ENCODE results near the gene CPNE5. TPM values are rescaled to one million over a fixed set of nuclear protein-coding genes. Genes with fewer than 3 reads are reported as not detected.

CPNE5 gene
- polyA plus RNA-seq, 3 donors, result 12.8 to 17.1 (median 13.2) TPM

DNA sequence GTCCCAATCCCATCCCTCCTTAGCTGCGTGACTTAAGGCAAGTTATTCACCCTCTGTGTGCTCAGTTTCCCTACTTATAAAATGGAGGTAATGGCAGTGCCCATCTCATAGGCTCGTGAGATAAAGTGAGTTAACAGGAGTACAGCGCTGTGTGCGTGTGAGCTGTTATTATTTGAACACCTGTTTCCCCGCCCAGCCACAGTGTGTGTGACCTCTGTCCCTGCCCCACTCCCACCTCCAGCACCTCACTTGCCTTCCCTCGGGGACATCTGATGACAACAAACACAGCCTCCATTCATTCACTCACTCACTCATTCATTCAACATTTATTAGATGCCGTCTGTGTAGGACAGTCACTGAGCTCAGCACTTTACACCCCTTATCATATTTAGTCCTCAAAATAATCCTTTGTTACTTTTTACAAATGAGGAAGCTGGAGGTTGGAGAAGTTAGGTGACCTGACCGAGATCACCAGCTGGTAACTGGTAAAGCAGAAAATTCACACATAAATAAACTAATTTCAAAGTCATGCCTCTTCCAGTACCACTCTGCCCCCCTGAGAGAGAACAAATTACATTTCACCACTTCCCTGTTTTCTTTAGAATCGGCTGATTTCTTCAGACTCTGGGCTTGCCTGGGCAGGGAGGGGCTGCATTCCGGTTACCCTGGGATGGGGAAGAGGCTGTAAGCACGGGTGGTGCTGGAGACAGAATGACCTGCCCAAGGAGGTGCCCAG lies 58.6 kb downstream of the CPNE5 start:
- no peak for DNase-seq (ENCODE audit: extremely low read depth in 1 of 11, low read depth in 9 of 11, low spot score in 4 of 11)

DNA sequence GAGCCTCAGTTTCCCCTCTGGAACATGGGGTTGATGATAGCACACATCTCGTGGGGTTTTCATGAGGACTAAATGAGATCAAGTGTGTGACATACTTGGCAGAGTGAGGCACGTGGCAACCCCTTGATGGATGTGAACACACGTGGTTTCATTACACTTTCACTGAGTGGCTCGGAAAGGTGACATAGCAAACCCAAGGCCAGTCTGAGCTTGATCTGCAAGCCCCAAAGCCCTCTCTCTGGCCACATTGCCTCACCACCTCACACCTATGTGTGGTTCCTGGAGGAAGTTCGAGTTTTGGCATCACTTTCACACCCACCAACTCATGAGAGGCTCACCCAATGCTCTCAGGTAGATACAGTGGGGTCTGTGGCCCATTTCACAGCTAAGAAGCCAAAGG lies 60.0 kb downstream of the CPNE5 start:
- DNase-seq (ENCODE audit: extremely low read depth in 1 of 11, low read depth in 9 of 11, low spot score in 4 of 11), result no peak

DNA sequence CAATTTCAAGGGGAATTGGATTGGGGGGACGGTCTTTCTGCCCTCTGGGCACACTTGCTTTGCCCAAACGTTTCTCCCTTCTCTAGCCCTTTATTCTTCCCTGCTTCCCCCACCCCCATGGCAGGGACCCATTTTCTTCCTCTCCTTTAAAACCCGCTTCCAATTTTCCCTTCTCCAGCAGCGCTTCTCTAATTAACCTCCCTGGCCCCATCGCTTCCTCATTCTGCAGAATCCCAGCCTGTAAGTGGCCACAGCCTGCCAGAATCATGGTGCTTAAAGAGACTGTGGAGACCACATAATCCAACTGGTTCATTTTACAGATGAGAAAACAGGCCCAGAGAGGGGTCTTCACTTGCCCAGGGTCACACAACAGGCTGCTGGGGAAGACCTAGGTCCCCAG lies 61.4 kb downstream of the CPNE5 start:
- no peak for DNase-seq (ENCODE audit: extremely low read depth in 1 of 11, low read depth in 9 of 11, low spot score in 4 of 11)

DNA sequence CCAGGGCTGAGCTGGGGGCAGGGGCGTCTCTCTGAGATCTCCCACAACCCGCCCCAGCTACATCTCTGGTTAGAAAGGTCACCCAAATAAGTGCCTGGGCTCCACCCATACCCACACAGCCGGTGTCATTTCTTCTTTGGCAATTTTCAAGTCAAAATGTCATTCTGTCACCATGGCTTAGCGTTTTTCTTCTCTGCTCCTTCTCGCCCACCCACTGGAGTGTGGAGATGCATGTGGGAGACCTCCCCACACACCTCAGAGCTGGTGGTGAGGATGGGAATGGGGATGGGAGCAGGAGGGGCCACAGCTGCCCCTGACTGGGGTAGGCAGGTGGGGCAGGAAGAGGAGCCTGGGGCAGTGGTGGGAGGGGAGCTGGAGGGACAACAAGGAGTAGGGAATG lies 63.1 kb downstream of the CPNE5 start:
- DNase-seq (ENCODE audit: extremely low read depth in 1 of 11, low read depth in 9 of 11, low spot score in 4 of 11), result no peak

DNA sequence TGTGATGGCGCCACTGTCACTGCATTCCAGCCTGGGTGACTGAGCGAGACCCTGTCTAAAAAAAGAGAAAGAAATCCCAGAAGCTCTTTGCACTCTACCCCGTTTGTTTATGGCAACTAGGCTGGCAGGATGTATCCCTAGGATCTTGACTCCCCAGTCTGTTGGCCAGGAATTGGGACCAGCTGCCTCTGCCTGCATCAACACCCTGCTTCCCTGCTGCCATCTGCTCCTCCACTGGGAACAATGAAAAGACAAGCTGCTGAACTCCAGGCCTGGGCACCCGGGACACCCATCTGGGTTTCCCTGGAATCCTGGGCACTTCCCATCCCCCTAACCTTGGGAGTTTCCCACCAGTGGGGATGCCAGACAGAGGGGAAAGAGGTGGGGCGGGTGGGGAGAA lies 64.9 kb downstream of the CPNE5 start:
- DNase-seq (ENCODE audit: extremely low read depth in 1 of 11, low read depth in 9 of 11, low spot score in 4 of 11), result no peak

DNA sequence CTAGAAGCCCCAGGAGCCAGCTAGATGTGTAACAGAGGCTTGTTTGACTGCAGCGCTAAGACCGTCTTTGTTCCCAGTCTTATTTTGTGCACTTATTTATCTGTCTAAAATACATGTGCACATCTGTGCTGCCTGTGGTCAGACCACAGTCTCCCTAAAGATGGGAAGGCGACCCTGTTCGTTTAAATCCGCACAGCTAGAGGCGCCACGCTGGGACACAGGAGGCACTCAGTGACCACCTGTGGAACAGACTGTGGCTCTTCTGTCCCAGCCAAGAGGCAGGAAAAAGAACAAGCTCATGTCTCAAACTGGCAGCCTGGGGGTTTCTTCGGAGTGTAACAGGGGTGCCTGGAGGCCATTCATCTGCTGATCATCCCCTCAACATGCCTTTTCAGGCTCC lies 66.8 kb downstream of the CPNE5 start:
- no peak for DNase-seq (ENCODE audit: extremely low read depth in 1 of 11, low read depth in 9 of 11, low spot score in 4 of 11)

DNA sequence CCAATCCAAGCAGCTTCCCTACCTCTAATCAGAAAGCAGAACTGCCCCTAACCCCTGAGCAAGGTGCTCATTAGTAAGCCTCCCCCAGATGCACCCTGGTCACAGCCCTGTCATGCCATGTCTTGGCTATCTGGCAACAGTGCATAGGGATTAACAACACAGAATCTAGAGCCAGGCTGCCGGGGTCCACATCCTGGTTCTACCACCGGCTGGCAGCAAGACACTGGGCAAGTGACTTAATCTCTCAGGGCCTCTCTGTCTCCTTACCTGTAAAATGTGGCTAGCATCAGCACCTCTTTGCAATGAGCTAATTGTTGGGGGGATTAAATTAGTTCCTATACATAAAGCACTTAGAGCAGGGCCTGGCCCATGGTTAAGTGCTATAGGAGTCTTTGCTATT lies 68.1 kb downstream of the CPNE5 start:
- no peak for DNase-seq (ENCODE audit: extremely low read depth in 1 of 11, low read depth in 9 of 11, low spot score in 4 of 11)

DNA sequence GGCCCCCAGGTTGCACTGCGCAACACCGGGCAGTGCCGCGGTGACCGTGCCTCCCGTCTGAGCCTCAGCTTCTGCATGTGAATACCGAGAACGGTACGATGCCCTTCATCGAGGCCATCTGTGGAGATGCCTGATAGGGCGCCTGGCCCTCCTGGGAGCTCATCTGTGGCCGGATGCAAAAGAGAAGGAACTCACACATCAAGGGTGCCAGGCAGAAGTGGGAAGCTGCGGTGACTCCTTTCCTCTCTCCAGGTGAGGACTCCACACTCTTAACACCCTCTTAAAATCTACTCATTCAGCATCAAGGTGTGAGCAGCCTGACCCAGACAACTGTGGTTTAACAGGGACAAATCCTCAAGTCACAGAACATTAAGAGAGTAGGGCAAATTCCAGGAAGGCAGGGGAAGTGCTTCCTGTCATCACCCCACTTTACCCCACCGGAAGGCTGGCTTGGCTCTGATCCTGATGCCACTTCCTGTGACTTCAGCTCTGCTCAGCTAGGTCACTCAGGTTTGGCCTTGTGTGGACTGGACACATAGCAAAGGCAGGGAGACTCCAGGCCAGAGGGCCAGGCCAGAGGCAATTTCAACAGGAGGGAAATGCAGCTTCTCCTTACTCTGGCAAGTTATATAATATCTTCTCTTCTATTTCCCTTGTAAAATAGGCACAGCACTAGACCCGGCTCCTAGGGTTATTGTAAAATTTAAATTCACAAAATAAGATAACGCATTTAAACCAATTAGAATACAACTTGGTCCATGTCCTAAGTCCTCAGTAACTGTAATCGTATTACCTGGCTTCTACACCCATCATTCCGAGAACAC lies 69.4 kb downstream of the CPNE5 start:
- no peak for DNase-seq (ENCODE audit: extremely low read depth in 1 of 11, low read depth in 9 of 11, low spot score in 4 of 11)

DNA sequence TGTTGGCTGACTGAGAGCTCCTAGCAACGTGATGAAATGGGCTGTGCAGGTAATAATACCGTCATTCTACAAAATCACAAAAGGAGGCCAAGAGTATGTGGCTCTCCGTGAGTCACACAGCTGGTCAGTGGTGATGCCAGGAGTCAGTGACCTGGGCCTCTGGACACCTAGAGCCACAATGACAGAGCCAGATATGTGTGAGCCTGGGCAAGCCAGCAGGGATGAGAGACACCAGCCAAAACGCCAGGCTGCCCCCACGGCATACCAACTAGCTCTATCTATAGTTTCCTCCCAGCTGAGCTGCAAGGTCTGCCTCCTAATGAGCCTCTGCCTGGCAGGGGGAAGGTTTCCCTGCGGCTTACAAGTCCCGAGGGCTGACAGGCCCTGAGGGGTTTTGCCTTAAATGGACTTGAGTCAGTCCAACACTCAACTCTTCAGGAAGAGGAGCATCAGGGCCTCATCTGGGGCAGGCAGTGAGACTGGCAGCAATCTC lies 70.0 kb downstream of the CPNE5 start:
- DNase-seq (ENCODE audit: extremely low read depth in 1 of 11, low read depth in 9 of 11, low spot score in 4 of 11), result no peak

DNA sequence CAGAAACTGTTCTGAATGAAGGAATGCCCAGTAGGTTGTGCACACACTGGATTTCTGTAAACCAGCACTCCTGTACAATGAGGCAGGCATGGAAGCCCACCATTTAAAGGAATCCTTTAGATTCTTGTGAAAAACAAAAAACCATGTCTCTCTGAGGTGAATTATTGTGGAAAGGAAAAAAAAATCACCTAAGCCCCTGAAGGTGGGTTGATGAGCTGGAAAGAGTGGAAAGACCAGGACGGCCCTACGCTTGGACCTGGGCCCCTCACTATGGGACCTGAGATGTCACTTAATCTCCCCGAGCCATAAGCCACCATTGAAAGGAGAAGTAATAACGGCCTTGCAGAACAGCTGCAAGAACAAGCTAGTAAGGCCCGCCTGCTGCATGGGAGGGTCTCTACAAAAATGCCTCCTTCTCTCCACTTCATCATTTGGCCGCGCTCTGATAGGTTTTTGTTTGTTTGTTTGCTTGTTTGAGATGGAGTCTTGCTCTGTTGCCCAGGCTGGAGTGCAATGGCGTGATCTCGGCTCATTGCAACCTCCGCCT lies 72.8 kb downstream of the CPNE5 start:
- DNase-seq (ENCODE audit: extremely low read depth in 1 of 11, low read depth in 9 of 11, low spot score in 4 of 11), result no peak

DNA sequence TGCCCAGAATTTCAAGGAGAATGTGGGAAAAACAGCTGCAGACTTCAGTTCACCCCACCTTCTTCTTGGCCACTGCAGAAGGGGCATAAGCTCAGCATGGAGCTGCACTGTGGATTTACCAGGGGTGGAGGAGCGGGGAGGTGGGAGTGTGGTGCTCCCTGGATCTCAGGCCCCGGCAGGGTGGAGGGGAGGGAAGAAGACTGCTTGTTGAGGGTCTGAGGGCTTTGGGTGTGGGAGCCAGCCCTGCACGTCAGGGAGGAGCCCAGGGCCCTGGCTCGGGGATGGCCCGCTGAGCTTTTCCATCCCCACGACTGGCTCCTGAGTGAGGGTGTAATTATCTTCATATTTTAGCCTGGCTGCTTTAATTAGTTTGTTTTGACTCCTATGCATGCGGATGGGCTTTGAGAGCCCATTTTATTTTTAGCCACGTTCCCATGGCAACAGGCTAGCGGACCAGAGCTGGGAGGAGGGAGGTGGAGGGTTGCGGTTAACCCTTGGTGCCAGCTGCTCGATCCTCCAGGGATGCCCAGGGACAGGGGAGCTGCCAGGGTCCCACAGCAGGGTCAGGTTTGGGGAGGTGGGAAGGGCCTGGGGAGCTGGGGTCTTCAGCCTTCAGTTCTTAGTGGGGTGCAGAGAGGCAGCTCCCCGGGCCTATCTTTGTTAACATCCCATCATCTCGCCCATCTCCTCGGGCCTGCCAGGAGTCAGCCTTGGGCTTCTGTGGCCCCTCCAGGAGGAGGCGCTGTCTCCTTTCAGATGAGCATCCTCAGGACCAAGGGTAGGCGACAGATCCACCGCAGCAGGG lies 73.4 kb downstream of the CPNE5 start:
- DNase-seq (ENCODE audit: extremely low read depth in 1 of 11, low read depth in 9 of 11, low spot score in 4 of 11), result peak in 10 of 11 donors; percentile 64 to 80 (median 76)

DNA sequence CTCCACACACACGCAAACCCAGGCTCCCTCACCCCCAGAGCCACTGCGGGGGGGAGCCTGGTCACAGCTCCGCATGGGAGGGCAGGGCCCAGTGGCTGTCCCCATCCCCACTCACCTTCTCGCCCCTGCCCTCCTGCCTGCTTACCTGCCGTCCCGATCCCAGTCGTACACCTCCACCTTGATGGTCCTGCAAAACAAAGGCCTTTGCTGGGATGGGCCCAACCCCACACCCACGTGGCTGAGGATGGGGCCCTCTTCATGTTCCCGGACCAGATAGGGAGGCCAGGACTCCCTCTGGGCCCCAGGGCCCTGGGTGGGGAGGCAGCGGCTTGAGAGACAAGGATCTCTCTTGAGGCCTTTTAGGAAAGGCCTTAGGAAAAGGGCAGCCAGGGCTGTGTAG lies 74.1 kb downstream of the CPNE5 start:
- no peak for DNase-seq (ENCODE audit: extremely low read depth in 1 of 11, low read depth in 9 of 11, low spot score in 4 of 11)

DNA sequence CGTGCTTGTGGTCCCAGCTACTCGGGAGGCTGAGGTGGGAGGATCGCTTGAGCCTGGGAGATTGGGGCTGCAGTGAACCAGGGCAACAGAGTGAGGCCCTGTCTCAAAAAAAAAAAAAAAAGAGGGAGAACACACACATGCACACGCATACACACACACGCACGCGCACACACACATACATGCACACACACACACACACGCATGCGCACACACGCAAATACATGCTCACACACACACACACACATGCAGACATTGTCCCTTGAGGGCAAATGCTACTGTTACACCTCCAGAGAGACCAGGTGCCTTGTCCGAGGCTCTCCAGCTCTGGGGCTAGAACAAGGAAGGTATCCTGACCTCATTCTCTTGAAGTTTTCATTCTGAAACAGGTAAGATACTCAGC lies 77.1 kb downstream of the CPNE5 start:
- no peak for DNase-seq (ENCODE audit: extremely low read depth in 1 of 11, low read depth in 9 of 11, low spot score in 4 of 11)

DNA sequence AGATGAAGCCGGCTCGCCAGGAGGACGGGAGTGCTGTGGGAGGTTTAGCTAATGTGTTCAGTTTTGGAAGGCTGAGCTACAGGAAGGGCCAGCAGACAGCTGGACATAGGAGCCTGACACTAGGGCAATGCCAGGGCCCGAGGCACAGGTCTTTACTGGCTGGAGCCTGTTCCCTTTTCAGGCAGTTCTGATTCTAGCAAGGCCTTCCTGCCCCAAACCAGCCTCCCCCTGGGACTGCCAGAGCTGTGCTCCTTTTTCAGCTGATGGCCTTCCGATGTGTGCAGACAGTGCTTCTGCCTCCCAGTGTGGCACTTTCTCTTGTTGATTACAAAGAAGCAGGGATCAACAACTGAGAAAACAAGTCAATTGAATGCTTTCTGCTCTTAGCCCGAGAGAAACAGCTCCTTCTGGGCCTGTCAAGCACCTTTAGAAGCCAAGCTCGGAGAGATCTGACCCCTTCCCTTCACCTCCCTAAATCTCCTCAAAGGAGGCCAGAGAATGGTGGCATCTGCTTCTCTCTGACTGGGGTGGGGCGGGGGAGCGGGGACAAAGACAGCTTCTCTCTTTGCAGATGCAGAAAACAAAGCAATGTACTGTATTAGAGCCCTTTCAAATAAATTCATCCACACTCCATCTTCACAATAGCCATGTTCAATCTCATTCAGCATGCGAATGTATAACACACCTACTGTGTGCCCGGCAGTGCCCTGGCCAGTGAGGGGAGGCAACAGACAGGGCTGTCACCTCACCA lies 78.4 kb downstream of the CPNE5 start:
- no peak for DNase-seq (ENCODE audit: extremely low read depth in 1 of 11, low read depth in 9 of 11, low spot score in 4 of 11)

DNA sequence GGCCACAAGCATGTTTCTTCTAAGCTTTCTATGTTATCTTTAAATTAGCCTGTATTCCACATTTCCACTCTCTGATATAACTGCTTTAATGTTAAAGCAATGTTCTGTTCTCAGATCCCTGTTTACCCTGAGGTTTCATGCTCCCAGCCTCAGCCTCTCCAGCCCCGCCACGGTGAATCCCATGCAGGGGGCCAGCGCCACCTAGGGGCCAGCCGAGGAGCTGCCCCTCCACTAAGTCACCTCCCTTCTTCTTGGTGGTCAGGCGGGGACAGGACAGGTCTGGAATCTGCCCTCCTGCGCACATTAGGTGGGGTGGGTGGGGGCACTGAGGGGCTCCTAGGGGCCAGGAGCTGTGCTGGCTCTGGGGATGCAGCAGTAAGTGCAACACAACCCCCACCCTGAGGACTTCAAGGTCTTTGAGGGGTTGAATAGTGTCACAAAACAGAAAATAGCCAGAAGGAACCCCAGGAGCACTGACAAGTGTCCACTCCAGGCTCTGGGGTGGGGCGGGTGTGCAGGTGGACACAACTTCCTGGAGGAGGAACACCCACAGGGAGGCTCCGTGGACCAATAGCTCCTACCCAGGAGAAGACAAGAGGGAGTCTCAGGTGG lies 80.0 kb downstream of the CPNE5 start:
- peak in 8 of 11 donors; percentile 53 to 68 (median 60) for DNase-seq (ENCODE audit: extremely low read depth in 1 of 11, low read depth in 9 of 11, low spot score in 4 of 11)

DNA sequence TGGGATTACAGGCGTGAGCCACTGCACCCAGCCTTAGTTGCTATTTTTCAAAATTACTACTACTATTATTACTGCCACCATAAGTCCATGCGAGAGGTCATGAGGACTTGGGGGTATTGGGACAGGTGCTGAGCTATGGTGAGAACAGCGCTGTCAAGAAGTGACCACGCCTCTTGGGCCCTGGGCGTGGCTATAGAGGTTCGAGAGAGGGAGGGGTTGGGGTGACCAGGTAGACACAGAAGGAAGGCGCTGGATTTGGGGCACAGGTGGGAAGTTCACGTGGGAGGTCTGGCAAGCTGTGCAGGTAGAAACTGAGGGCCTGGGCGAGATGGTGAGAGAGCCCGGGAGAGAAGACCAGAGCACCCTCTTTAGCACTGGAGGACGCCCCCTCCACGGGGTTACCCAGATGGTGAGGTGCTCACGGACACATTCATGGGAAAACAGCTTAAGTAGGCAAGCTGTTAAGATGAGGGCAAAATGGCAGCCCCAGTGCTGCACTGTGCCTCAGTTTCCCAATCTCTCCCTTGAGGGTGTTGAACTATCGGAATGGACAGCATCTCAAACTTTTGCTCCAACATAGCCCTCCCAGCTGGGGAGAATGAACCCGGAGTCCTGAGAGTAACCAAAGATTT lies 80.6 kb downstream of the CPNE5 start:
- no peak for DNase-seq (ENCODE audit: extremely low read depth in 1 of 11, low read depth in 9 of 11, low spot score in 4 of 11)

DNA sequence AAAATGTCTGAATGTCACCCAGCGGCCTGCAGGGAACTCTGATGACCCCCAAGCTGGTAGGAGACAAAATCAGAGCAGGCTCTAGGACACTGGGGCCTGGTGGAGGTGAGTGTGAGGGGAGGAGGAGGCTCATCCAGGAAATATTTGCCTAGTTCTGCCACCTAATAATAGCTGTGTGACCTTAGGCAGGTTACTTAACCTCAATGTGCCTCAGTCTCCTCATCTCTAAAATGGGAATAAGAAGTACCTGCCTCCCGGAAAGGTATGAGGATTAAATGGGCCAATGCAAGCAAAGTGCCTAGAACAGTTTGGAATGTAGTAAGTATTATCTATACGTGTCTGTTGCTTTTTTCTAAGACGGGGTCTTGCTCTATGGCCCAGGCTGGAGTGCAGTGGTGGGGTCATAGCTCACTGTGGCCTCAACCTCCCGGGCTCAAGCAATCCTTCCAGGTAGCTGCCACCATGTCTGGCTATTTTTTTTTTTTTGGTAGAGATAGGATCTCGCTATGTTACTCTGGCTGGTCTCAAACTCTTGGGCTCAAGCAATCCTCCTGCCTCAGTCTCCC lies 81.2 kb downstream of the CPNE5 start:
- DNase-seq (ENCODE audit: extremely low read depth in 1 of 11, low read depth in 9 of 11, low spot score in 4 of 11), result no peak

DNA sequence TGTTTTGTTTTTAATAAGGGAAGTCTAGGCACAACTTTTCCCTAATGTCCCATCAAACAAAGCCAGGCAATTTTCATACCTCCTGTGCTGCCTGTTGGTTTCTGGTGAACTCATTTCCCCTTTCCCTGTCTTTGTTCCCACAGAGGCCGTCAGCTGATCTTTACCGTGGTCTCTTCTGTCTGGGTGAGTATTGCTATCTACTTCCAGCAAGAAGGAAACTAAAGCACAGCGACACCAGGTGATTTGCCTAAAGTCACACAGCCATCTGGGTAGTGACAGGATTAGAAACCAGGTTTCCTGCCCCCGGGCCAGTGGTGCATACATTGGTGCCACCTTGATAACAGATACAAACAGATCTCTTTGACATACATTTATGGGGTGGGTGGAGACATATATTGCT lies 82.0 kb downstream of the CPNE5 start:
- DNase-seq (ENCODE audit: extremely low read depth in 1 of 11, low read depth in 9 of 11, low spot score in 4 of 11), result no peak
